GM12878 (cell line): ENCODE measurements around the gene PPP1R14B. TPM values are rescaled to one million over a fixed set of nuclear protein-coding genes. Genes with fewer than 3 reads are reported as not detected.
A peak's percentile ranks its signal among the peaks of the same experiment; 100 is the strongest.

Experiments used
- ATF2 ChIP-seq: IDR thresholded peaks from 2 replicates; pipeline ENCODE4 v1.6.1; 2012; ENCODE audit warnings: low read length, inconsistent platforms
- ATF3 ChIP-seq: IDR thresholded peaks from 2 replicates; pipeline ENCODE4 v1.6.1; 2011; ENCODE audit warnings: low read depth, mild to moderate bottlenecking, low read length, moderate library complexity, borderline replicate concordance; ENCODE audit errors: extremely low read depth
- BCL11A ChIP-seq: IDR thresholded peaks from 2 replicates; pipeline ENCODE4 v1.6.1; 2011; ENCODE audit warnings: low read depth, low read length
- BHLHE40 ChIP-seq, 2 experiments: fragments of 450-650 bp in 1 of 2; IDR thresholded peaks; 2 replicates each; pipeline ENCODE4 v1.6.1; 2011 to 2017; ENCODE audit warnings: low read depth in 2 of 2, borderline replicate concordance in 1 of 2, improper control_type of control experiment in 1 of 2, low read length in 1 of 2, mild to moderate bottlenecking in 1 of 2
- CBX3 ChIP-seq: fragments of 200-600 bp; sonication (generic); IDR thresholded peaks from 2 replicates; pipeline ENCODE4 v1.6.1; 2016; ENCODE audit warnings: low read depth, borderline replicate concordance
- CBX5 ChIP-seq: sonication (generic); IDR thresholded peaks from 2 replicates; pipeline ENCODE4 v1.6.1; 2016; ENCODE audit warnings: low read depth, moderate library complexity, mild to moderate bottlenecking, inconsistent platforms
- DPF2 ChIP-seq: fragments of 450-650 bp; IDR thresholded peaks from 2 replicates; pipeline ENCODE4 v1.6.1; 2017; ENCODE audit warnings: mild to moderate bottlenecking
- E2F4 ChIP-seq: IDR thresholded peaks from 2 replicates; pipeline ENCODE4 v1.6.1; 2012; ENCODE audit warnings: low read depth, low read length, improper control_type of control experiment
- EED ChIP-seq: sonication (generic); IDR thresholded peaks from 2 replicates; pipeline ENCODE4 v1.6.1; 2016; ENCODE audit warnings: antibody characterized with exemption, low read depth
- IKZF1 ChIP-seq: fragments of 450-650 bp; conservative IDR thresholded peaks from 2 replicates; pipeline ENCODE4 v1.6.1; 2017; ENCODE audit warnings: antibody characterized with exemption, mild to moderate bottlenecking
- KLF5 ChIP-seq: fragments of 450-650 bp; IDR thresholded peaks from 2 replicates; pipeline ENCODE4 v1.6.1; 2014; ENCODE audit warnings: mild to moderate bottlenecking; ENCODE audit not compliant: partially characterized antibody
- MTA2 ChIP-seq: fragments of 450-650 bp; IDR thresholded peaks from 2 replicates; pipeline ENCODE4 v1.6.1; 2016; ENCODE audit warnings: low read depth, mild to moderate bottlenecking, moderate library complexity
- MTA3 ChIP-seq: IDR thresholded peaks from 2 replicates; pipeline ENCODE4 v1.6.1; 2012; ENCODE audit warnings: low read length, inconsistent platforms, borderline replicate concordance
- MXI1 ChIP-seq: fragments of 150-350 bp; IDR thresholded peaks from 2 replicates; pipeline ENCODE4 v1.6.1; 2011; ENCODE audit warnings: low read depth, mild to moderate bottlenecking, inconsistent platforms, low read length, improper control_type of control experiment
- NKRF ChIP-seq: fragments of 450-650 bp; conservative IDR thresholded peaks from 2 replicates; pipeline ENCODE4 v1.6.1; 2017; ENCODE audit warnings: mild to moderate bottlenecking, moderate library complexity
- POLR2A ChIP-seq: IDR thresholded peaks from 2 replicates; pipeline ENCODE4 v1.6.1; 2011; ENCODE audit warnings: low read depth, mild to moderate bottlenecking, low read length
- POLR2AphosphoS2 ChIP-seq: IDR thresholded peaks from 2 replicates; pipeline ENCODE4 v1.6.1; 2011; ENCODE audit warnings: low read depth, mild to moderate bottlenecking, low read length, improper control_type of control experiment, moderate library complexity
- RAD21 ChIP-seq: IDR thresholded peaks from 2 replicates; pipeline ENCODE4 v1.6.1; 2011; ENCODE audit warnings: mild to moderate bottlenecking, low read depth, low read length, moderate library complexity; ENCODE audit not compliant: insufficient read depth
- RAD51 ChIP-seq: fragments of 450-650 bp; IDR thresholded peaks from 2 replicates; pipeline ENCODE4 v1.6.1; 2016; ENCODE audit warnings: moderate library complexity, mild to moderate bottlenecking, inconsistent platforms
- RUNX3 ChIP-seq: IDR thresholded peaks from 2 replicates; pipeline ENCODE4 v1.6.1; 2012; ENCODE audit warnings: low read length, inconsistent platforms
- SIN3A ChIP-seq: IDR thresholded peaks from 2 replicates; pipeline ENCODE4 v1.6.1; 2012; ENCODE audit warnings: low read depth, low read length, improper control_type of control experiment
- SRF ChIP-seq, 2 experiments: IDR thresholded peaks; 2 replicates each; pipeline ENCODE4 v1.6.1; 2011; ENCODE audit warnings: low read depth in 2 of 2, low read length in 2 of 2, mild to moderate bottlenecking in 1 of 2, moderate library complexity in 1 of 2
- SUPT20H ChIP-seq: IDR thresholded peaks from 2 replicates; pipeline ENCODE4 v1.6.1; 2011; ENCODE audit warnings: low read depth, mild to moderate bottlenecking, low read length, moderate library complexity, borderline replicate concordance; ENCODE audit not compliant: control insufficient read depth
- TARDBP ChIP-seq: IDR thresholded peaks from 2 replicates; pipeline ENCODE4 v1.6.1; 2016; ENCODE audit warnings: borderline replicate concordance
- ZNF207 ChIP-seq: fragments of 450-650 bp; IDR thresholded peaks from 2 replicates; pipeline ENCODE4 v1.6.1; 2014; ENCODE audit warnings: antibody characterized with exemption, mild to moderate bottlenecking, borderline replicate concordance
- ZNF24 ChIP-seq: fragments of 450-650 bp; IDR thresholded peaks from 2 replicates; pipeline ENCODE4 v1.6.1; 2017; ENCODE audit warnings: antibody characterized with exemption, mild to moderate bottlenecking
- ZNF384 ChIP-seq: IDR thresholded peaks from 2 replicates; pipeline ENCODE4 v1.6.1; 2012; ENCODE audit warnings: low read depth, mild to moderate bottlenecking, low read length, improper control_type of control experiment, borderline replicate concordance
- polyA plus RNA-seq, 11 experiments: library from polyadenylated mRNA; depleted of rRNA in 4 of 11; unstranded in 6 of 11; stranded (reverse) in 5 of 11; fragments of >200 nt; fragmentation: Nextera tagmentation in 4 of 11; fragmentation: Illumina TruSeq in 1 of 11; extraction: Ambion mirVana in 4 of 11; extraction: Trizol in 1 of 11; gene quantifications; 1 replicate in 1 of 11; 2 replicates in 10 of 11; pipeline versions ENCODE4 v1.2.1 to v1.2.3, GENCODE V29; 2011 to 2016; ENCODE audit warnings: inconsistent platforms in 2 of 11, missing spikeins in 2 of 11, low read depth in 1 of 11
- total RNA-seq, 4 experiments: library from RNA; depleted of rRNA in 3 of 4; stranded (reverse); fragments of >200 nt in 3 of 4; fragmentation: Illumina TruSeq in 1 of 4; extraction: Trizol in 1 of 4; gene quantifications; 2 replicates each; pipeline versions ENCODE4 v1.2.1 to v1.2.3, GENCODE V29; 2013 to 2021

The PPP1R14B gene
- total and polyA plus RNA-seq, 10 of the 15 experiments (the other 5 are each of a cell fraction or from before 2014, with no cell fraction given), result 8.4 to 283 (median 124) TPM

- TF ChIP-seq BCL11A, result no peak
- TF ChIP-seq RUNX3, result 0 out of 2 replicates have a peak, but pooled peaks have one; percentile 13
- TF ChIP-seq POLR2AphosphoS2, result peak; percentile 59
- TF ChIP-seq CBX5, result no peak
- TF ChIP-seq KLF5, result no peak
- TF ChIP-seq CBX3, result no peak
- TF ChIP-seq ZNF24, result no peak
- no peak for TF ChIP-seq SUPT20H
- no peak; the same call in 1 of the 2 replicates for TF ChIP-seq MTA3
- no peak for TF ChIP-seq ATF3
- no peak for TF ChIP-seq TARDBP
- TF ChIP-seq ATF2, result no peak
- TF ChIP-seq ZNF207, result no peak
- TF ChIP-seq E2F4, result no peak
- peak; percentile 9 to 76; a peak in 2 of 4 replicates for TF ChIP-seq BHLHE40 (IDR thresholded peaks at IDR 0.05; ENCODE audit: borderline replicate concordance in 1 of 2, low read depth in 2 of 2, low read length in 1 of 2)
- peak; percentile 43; the same call in 1 of the 2 replicates for TF ChIP-seq EED
- peak; percentile 71 for TF ChIP-seq POLR2A
- TF ChIP-seq RAD21, result no peak; the same call in 1 of the 2 replicates
- TF ChIP-seq RAD51, result no peak
- no peak for TF ChIP-seq ZNF384
- TF ChIP-seq DPF2, result 0 out of 2 replicates have a peak, but pooled peaks have one; percentile 5
- peak; percentile 64; the same call in 1 of the 2 replicates for TF ChIP-seq NKRF
- peak; percentile 36; the same call in 1 of the 2 replicates for TF ChIP-seq MXI1
- no peak for TF ChIP-seq MTA2
- no peak for TF ChIP-seq SIN3A
- TF ChIP-seq IKZF1, result peak; percentile 49
- TF ChIP-seq SRF (IDR thresholded peaks at IDR 0.05; ENCODE audit: low read depth in 2 of 2, low read length in 2 of 2), result 0 out of 4 replicates have a peak, but pooled peaks of 1 of the 2 experiments have one; percentile 39
Observed at GRCh38 chr11:64225608-64226506, 20.9 kb downstream of the PPP1R14B start, which contains the start of the genes NUDT22 and TRPT1 (continued).
